ENCODE results near the gene INSRR.

DNA sequence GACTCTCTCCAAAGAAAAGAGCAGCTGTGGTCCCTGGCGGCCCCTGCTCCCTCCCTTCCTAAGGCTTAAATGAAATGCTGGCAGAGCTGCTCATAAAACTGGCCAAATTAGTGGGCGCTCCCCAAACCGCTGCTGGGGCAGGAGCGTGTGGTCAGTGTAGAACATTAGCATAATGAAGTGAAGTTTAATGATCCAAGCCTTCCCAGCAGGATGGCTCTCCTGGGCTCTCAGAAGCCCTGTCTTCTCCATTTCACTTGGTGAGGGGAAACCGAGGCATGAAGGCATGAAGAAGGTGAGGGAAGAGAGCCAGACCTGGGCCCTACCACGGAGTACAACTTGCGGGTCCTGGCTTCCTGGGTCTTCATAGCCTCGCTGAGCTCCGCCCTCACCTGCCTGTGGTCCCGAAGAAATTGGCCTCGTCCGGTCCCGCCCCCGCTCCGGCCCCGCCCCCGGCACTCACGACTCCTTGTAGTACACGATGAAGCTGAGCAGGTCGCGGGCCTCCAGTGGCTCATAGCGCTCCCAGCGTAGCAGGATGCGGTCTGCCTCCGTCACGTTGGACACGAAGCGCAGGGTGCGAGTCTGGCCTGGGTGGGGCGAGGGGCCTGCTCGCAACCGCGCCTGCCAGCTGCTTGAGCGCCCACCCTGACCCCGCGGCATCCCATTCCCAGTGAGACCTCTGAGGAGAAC lies 10.3 kb downstream of the INSRR start:
- TF ChIP-seq, protein P1, sequence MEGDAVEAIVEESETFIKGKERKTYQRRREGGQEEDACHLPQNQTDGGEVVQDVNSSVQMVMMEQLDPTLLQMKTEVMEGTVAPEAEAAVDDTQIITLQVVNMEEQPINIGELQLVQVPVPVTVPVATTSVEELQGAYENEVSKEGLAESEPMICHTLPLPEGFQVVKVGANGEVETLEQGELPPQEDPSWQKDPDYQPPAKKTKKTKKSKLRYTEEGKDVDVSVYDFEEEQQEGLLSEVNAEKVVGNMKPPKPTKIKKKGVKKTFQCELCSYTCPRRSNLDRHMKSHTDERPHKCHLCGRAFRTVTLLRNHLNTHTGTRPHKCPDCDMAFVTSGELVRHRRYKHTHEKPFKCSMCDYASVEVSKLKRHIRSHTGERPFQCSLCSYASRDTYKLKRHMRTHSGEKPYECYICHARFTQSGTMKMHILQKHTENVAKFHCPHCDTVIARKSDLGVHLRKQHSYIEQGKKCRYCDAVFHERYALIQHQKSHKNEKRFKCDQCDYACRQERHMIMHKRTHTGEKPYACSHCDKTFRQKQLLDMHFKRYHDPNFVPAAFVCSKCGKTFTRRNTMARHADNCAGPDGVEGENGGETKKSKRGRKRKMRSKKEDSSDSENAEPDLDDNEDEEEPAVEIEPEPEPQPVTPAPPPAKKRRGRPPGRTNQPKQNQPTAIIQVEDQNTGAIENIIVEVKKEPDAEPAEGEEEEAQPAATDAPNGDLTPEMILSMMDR (IDR thresholded peaks at IDR 0.05; ENCODE audit: low read depth, low read length): no peak
- TF ChIP-seq MYC (IDR thresholded peaks at IDR 0.05; ENCODE audit: low read depth, low read length) (no peak), POLR2A (IDR thresholded peaks at IDR 0.05; ENCODE audit: extremely low read depth, insufficient read length) (no peak)
- TF ChIP-seq, protein P2, sequence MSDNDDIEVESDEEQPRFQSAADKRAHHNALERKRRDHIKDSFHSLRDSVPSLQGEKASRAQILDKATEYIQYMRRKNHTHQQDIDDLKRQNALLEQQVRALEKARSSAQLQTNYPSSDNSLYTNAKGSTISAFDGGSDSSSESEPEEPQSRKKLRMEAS (IDR thresholded peaks at IDR 0.05; ENCODE audit: low read depth, low read length): no peak
